Liver (tissue), 3 donors: ENCODE results near the gene SPTLC1.

ENCODE experiments used
- CTCF ChIP-seq: fragments of 150-350 bp; IDR thresholded peaks from 2 replicates; pipeline ENCODE4 v1.5.1; 2017; ENCODE audit warnings: improper control_type of control experiment, low read depth, low read length; ENCODE audit not compliant: missing input control
- EGR1 ChIP-seq, 2 donors: IDR thresholded peaks; 2 replicates each; pipeline ENCODE4 v1.6.1; 2016 to 2018; ENCODE audit warnings: antibody characterized with exemption in 2 of 2, low read depth in 2 of 2
- FOXA1 ChIP-seq: IDR thresholded peaks from 2 replicates; pipeline ENCODE4 v1.6.1; 2016; ENCODE audit warnings: antibody characterized with exemption
- MAX ChIP-seq: IDR thresholded peaks from 2 replicates; pipeline ENCODE4 v1.6.1; 2016; ENCODE audit warnings: antibody characterized with exemption
- RXRA ChIP-seq, 2 donors: IDR thresholded peaks; 2 replicates each; pipeline ENCODE4 v1.6.1; 2017 to 2018; ENCODE audit warnings: antibody characterized with exemption in 2 of 2, mild to moderate bottlenecking in 1 of 2
- SP1 ChIP-seq: IDR thresholded peaks from 2 replicates; pipeline ENCODE4 v1.6.1; 2018; ENCODE audit warnings: antibody characterized with exemption, mild to moderate bottlenecking
- YY1 ChIP-seq: IDR thresholded peaks from 2 replicates; pipeline ENCODE4 v1.6.1; 2016; ENCODE audit warnings: antibody characterized with exemption, mild to moderate bottlenecking
- donor health status: healthy.
- donor health status: healthy.

- TF ChIP-seq CTCF = no peak
- no peak for TF ChIP-seq MAX
- no peak for TF ChIP-seq FOXA1
- TF ChIP-seq YY1 = no peak
- TF ChIP-seq EGR1 (IDR thresholded peaks at IDR 0.05; ENCODE audit: low read depth in 2 of 2) = no peak
- TF ChIP-seq RXRA (IDR thresholded peaks at IDR 0.05) = peak in 1 of 2 donors; percentile 46
- TF ChIP-seq SP1 = peak; percentile 70
These were observed 104.3 kb downstream of the SPTLC1 start for GRCh38 chr9:92010705-92011536.
